Transverse colon (tissue), 4 donors: ENCODE results near the gene CD300H. TPM values are rescaled to one million over a fixed set of nuclear protein-coding genes. Genes with fewer than 3 reads are reported as not detected.

Experiments used
- DNase-seq: peaks from one replicate; pipeline ENCODE4 v3.0.0-alpha.2; 2019
- H3K27ac ChIP-seq, 4 donors: fragments of 200-600 bp; sonication (generic); 2 replicates each; pipeline ENCODE4 v1.5.1; 2016 to 2018; ENCODE audit warnings: inconsistent platforms in 4 of 4
- H3K27me3 ChIP-seq: fragments of 200-600 bp; sonication (generic); 2 replicates; pipeline ENCODE4 v1.5.1; 2017; ENCODE audit warnings: inconsistent platforms
- H3K36me3 ChIP-seq, 4 donors: fragments of 200-600 bp; sonication (generic); 2 replicates each; pipeline ENCODE4 v1.5.1; 2017 to 2019; ENCODE audit warnings: inconsistent platforms in 4 of 4
- H3K4me1 ChIP-seq, 4 donors: fragments of 200-600 bp; sonication (generic); 2 replicates each; pipeline ENCODE4 v1.5.1; 2017 to 2020; ENCODE audit warnings: inconsistent platforms in 4 of 4
- H3K4me3 ChIP-seq, 4 donors: fragments of 200-600 bp; sonication (generic); 1 replicate in 1 of 4; 2 replicates in 3 of 4; pipeline versions ENCODE4 v1.5.1 to v1.6.1; 2017 to 2019; ENCODE audit warnings: inconsistent platforms in 4 of 4
- H3K9me3 ChIP-seq, 2 donors: fragments of 200-600 bp; sonication (generic); 2 replicates each; pipeline ENCODE4 v1.5.1; 2017 to 2019; ENCODE audit warnings: inconsistent platforms in 2 of 2
- CTCF ChIP-seq, 5 experiments: fragments of 200-600 bp in 3 of 5; fragments of 450-650 bp in 2 of 5; sonication (generic) in 3 of 5; IDR thresholded peaks; 1 replicate in 2 of 5; 2 replicates in 3 of 5; pipeline ENCODE4 v1.5.1; 2016 to 2017; ENCODE audit warnings: antibody characterized with exemption in 5 of 5, inconsistent platforms in 3 of 5, mild to moderate bottlenecking in 2 of 5, moderate library complexity in 1 of 5
- EP300 ChIP-seq: sonication (generic); formaldehyde crosslinking; IDR thresholded peaks from one replicate; pipeline ENCODE4 v1.6.1; 2017; ENCODE audit warnings: antibody characterized with exemption, low read depth
- POLR2A ChIP-seq: fragments of 450-650 bp; IDR thresholded peaks from one replicate; pipeline ENCODE4 v1.6.1; 2016; ENCODE audit warnings: antibody characterized with exemption, mild to moderate bottlenecking, moderate library complexity
- POLR2AphosphoS5 ChIP-seq, 3 donors: sonication (generic); formaldehyde crosslinking; IDR thresholded peaks; one replicate each; pipeline ENCODE4 v1.6.1; 2016; ENCODE audit warnings: antibody characterized with exemption in 3 of 3
- WGBS, 2 donors: methylation state at CpG; one replicate each; pipeline ENCODE4 v1.1.5; 2018; ENCODE audit warnings: low coverage in 1 of 2; 5-methylcytosine and 5-hydroxymethylcytosine counted together
- in situ Hi-C, 4 donors: fragments of 200-750 bp; cut with MboI; loops; one replicate each; pipeline versions ENCODE4 v1.15.0 to v1.15.1; 2017; ENCODE audit warnings: low sequenced_read_pairs in 3 of 4, low pct_ligation_motif_present in 1 of 4, low pct_unique_long_range_greater_than_20kb in 1 of 4
- intact Hi-C: fragments of 100-400 bp; cut with DNase I; formaldehyde crosslinking; loops from one replicate; pipeline ENCODE4 v1.15.1; 2023; ENCODE audit warnings: low total_unique reads
- total RNA-seq, 4 donors: library from RNA; depleted of rRNA; stranded (reverse); fragments of >200 nt; gene quantifications; one replicate each; pipeline ENCODE4 v1.1.0, GENCODE V29; 2016

The CD300H gene
- total RNA-seq, 4 donors from 2014 or later = not detected

DNA sequence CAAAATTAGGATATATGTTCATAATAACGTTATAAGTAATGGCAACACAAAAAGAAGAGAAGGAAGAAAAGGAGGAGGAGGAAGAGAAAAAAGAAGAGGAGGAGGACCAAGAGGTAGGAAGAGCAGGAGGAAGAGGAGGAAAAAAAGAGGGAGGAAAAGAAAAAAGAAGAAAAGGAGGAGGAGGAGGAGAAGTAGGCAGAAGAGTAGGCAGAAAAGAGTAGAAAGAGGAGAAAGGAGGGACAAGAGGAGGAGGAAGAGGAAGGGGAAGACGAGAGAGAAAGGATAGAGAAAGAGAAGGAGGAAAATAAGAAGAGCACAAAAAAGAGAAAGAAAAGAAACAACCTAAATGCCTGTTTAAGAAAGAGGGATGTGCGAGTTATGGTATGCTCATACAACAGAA lies 30.4 kb downstream of the CD300H start:
- H3K9me3 ChIP-seq = peaks cover 0 to 3% of the 10 kb centered on the region in 2 donors
- H3K27ac ChIP-seq = no peak overlapping the region
- intact Hi-C loops = no loop called here
- H3K4me3 ChIP-seq = no peak overlapping the region
- in situ Hi-C loops = no loop called here
- no peak for DNase-seq
- H3K36me3 ChIP-seq = no peaks in the 10 kb centered on the region
- peaks cover 10% of the 10 kb centered on the region for H3K27me3 ChIP-seq
- WGBS, 2 donors = 73 to 80% methylated on average over 1 to 3 of the region's 3 CpGs
- H3K4me1 ChIP-seq = no peaks in the 10 kb centered on the region
- TF ChIP-seq POLR2AphosphoS5 (IDR thresholded peaks at IDR 0.05) (no peak), CTCF (IDR thresholded peaks at IDR 0.05) (no peak), EP300 (no peak), POLR2A (no peak)

GRCh38 chr17:74532115-74532514 lies 35.2 kb downstream of the CD300H start:
- in situ Hi-C loops = no loop called here
- H3K27ac ChIP-seq = no peak overlapping the region
- peaks cover 0 to 3% of the 10 kb centered on the region in 2 donors for H3K9me3 ChIP-seq
- TF ChIP-seq POLR2A (peak; percentile 39), POLR2AphosphoS5 (IDR thresholded peaks at IDR 0.05) (peak in 2 of 3 donors; percentile 18 to 45), CTCF (IDR thresholded peaks at IDR 0.05) (no peak), EP300 (no peak)
- H3K4me3 ChIP-seq = no peak overlapping the region
- peak; percentile 43 for DNase-seq
- 57 to 67% methylated on average over 10 of the region's 10 CpGs for WGBS, 2 donors
- intact Hi-C loops = no loop called here
- H3K36me3 ChIP-seq = no peaks in the 10 kb centered on the region
- H3K4me1 ChIP-seq = no peaks in the 10 kb centered on the region
- peaks cover 10% of the 10 kb centered on the region for H3K27me3 ChIP-seq

- in situ Hi-C loops = no loop called here
- TF ChIP-seq POLR2A = no peak
- TF ChIP-seq CTCF (IDR thresholded peaks at IDR 0.05) = no peak
- TF ChIP-seq EP300 = no peak
- TF ChIP-seq POLR2AphosphoS5 (IDR thresholded peaks at IDR 0.05) = no peak
These were observed 36.0 kb downstream of the CD300H start, which contains the start of gene CD300LB for GRCh38 chr17:74531231-74531761. Gene CD300LB, minus strand, starts transcription at chr17:74531475. Its CDS starts 125 bp downstream, at chr17:74531350.

GRCh38 chr17:74530831-74531150 lies 36.5 kb downstream of the CD300H start:
- Histone ChIP-seq H3K9me3 (peaks cover 0 to 3% of the 10 kb centered on the region in 2 donors), H3K36me3 (no peaks in the 10 kb centered on the region), H3K4me1 (no peaks in the 10 kb centered on the region), H3K4me3 (no peak overlapping the region), H3K27ac (no peak overlapping the region), H3K27me3 (peaks cover 8% of the 10 kb centered on the region)
- intact Hi-C loops (no loop called here), in situ Hi-C loops (no loop called here)
- whole genome bisulfite sequencing, 2 donors = 73% methylated on average over 5 of the region's 5 CpGs; no CpG with 5 or more reads in 1 of the 2 donors
- TF ChIP-seq EP300 (no peak), POLR2AphosphoS5 (IDR thresholded peaks at IDR 0.05) (no peak), POLR2A (no peak), CTCF (IDR thresholded peaks at IDR 0.05) (no peak)
- no peak for DNase-seq

More at GRCh38 chr17:74531231-74531761, 36.0 kb downstream of the CD300H start, which contains the start of gene CD300LB:
- peaks cover 10% of the 10 kb centered on the region for H3K27me3 ChIP-seq
- H3K4me1 ChIP-seq = no peaks in the 10 kb centered on the region
- H3K27ac ChIP-seq = no peak within 1 kb of the TSS
- 26 to 65% methylated on average over 6 to 10 of the region's 10 CpGs for WGBS, 2 donors
- DNase-seq = no peak
- intact Hi-C loops = no loop called here
- H3K36me3 ChIP-seq = no peaks in the 10 kb centered on the region
- H3K4me3 ChIP-seq = no peak within 1 kb of the TSS
- peaks cover 0 to 3% of the 10 kb centered on the region in 2 donors for H3K9me3 ChIP-seq
